HepG2 (cell line): ENCODE measurements around the gene NAV2. TPM values are rescaled to one million over a fixed set of nuclear protein-coding genes. Genes with fewer than 3 reads are reported as not detected.
"Not testable (repeated sequence)": the region's sequence is repeated elsewhere in the genome, so short reads cannot be mapped to it uniquely, and the experiment has no call there.

Source experiments
- ATAC-seq: fragments of 200-7000 bp; cut with Tn5 transposase; 3 replicates; pipeline ENCODE4 v1.9.1; 2020; ENCODE audit warnings: mild to moderate bottlenecking, moderate library complexity
- BruUV-seq: library from RNA; stranded (reverse); fragments of 400-500 nt; replicated peaks from 2 replicates; lab custom pipeline; 2021; lab: Mats Ljungman, UMichigan
- CTCF ChIA-PET: fragments of 300-600 bp; formaldehyde crosslinking; extraction: SDS; loops from one replicate; lab custom pipeline; 2021; ENCODE audit warnings: low total read pairs, inconsistent platforms, low intra/inter-chr PET ratio; lab: Yijun Ruan, JAX
- POLR2A ChIA-PET: fragments of 350-600 bp; sonication (Branson Sonifier 250); formaldehyde crosslinking; loops from one replicate; lab custom pipeline; 2020; ENCODE audit warnings: antibody characterized with exemption, inconsistent platforms; lab: Yijun Ruan, JAX
- DNase-seq: peaks from one replicate; pipeline ENCODE4 v3.0.0-alpha.2; 2015; ENCODE audit warnings: low spot score
- FAIRE-seq: peaks from 3 replicates; lab custom pipeline; 2011; peaks lifted over from hg19 to GRCh38; lab: Jason Lieb, UNC
- H2AFZ ChIP-seq: one replicate; pipeline ENCODE4 v1.6.1; 2011; ENCODE audit warnings: low read length, inconsistent platforms
- H3K27ac ChIP-seq: fragments of 300-600 bp; 3 replicates; pipeline ENCODE4 v1.8.0; 2011; ENCODE audit warnings: mixed run types, mild to moderate bottlenecking, mixed read lengths, low read length, inconsistent platforms; ENCODE audit not compliant: insufficient read depth; ENCODE audit errors: extremely low read length
- H3K27me3 ChIP-seq, 2 experiments: fragments of 200-600 bp in 1 of 2; 2 replicates in 1 of 2; 3 replicates in 1 of 2; pipeline versions ENCODE4 v1.6.0 to v1.8.0; 2011; ENCODE audit warnings: low read length in 2 of 2, mild to moderate bottlenecking in 2 of 2, moderate library complexity in 2 of 2, inconsistent platforms in 1 of 2; ENCODE audit not compliant: insufficient read depth in 2 of 2, control insufficient read depth in 1 of 2
- H3K36me3 ChIP-seq, 2 experiments: fragments of 200-600 bp in 1 of 2; replicated peaks in 1 of 2; 2 replicates in 1 of 2; 3 replicates in 1 of 2; pipeline versions ENCODE4 v1.5.1 to v1.8.0; 2011; ENCODE audit warnings: low read length in 2 of 2, inconsistent platforms in 1 of 2; ENCODE audit not compliant: insufficient read depth in 2 of 2, control insufficient read depth in 1 of 2
- H3K4me1 ChIP-seq: 2 replicates; pipeline ENCODE4 v1.5.1; 2012; ENCODE audit warnings: low read length, inconsistent platforms; ENCODE audit not compliant: insufficient read depth
- H3K4me2 ChIP-seq: 2 replicates; pipeline ENCODE4 v1.6.0; 2011; ENCODE audit warnings: low read depth, low read length, inconsistent platforms
- H3K4me3 ChIP-seq, 3 experiments: fragments of 200-600 bp in 1 of 3; sonication (generic), shearing (Covaris generic) in 1 of 3; replicated peaks in 1 of 3; 2 replicates each; pipeline ENCODE4 v1.5.1; 2011 to 2016; ENCODE audit warnings: low read length in 3 of 3, inconsistent platforms in 2 of 3, low read depth in 2 of 3, mild to moderate bottlenecking in 2 of 3, control low read depth in 1 of 3, mixed read lengths in 1 of 3; ENCODE audit not compliant: insufficient read depth in 1 of 3
- H3K79me2 ChIP-seq: one replicate; pipeline ENCODE4 v1.6.1; 2011; ENCODE audit warnings: low read length, inconsistent platforms; ENCODE audit not compliant: insufficient read depth
- H3K9ac ChIP-seq: 2 replicates; pipeline ENCODE4 v1.6.0; 2011; ENCODE audit warnings: mild to moderate bottlenecking, low read depth, low read length, inconsistent platforms; ENCODE audit not compliant: insufficient read depth
- H3K9me3 ChIP-seq: 2 replicates; pipeline ENCODE4 v1.5.1; 2012; ENCODE audit warnings: mild to moderate bottlenecking, low read length
- H4K20me1 ChIP-seq: 2 replicates; pipeline ENCODE4 v1.6.0; 2011; ENCODE audit warnings: inconsistent platforms, mild to moderate bottlenecking, low read length, moderate library complexity; ENCODE audit not compliant: insufficient read depth
- ATF3 ChIP-seq: sonication (generic); formaldehyde crosslinking; IDR thresholded peaks from 2 replicates; pipeline ENCODE4 v1.4.0; 2020; ENCODE audit warnings: missing genetic modification reagents
- RBM22 ChIP-seq: fragments of 200-400 bp; formaldehyde crosslinking; optimal IDR thresholded peaks from 2 replicates; pipeline ENCODE3; 2017; ENCODE audit warnings: mild to moderate bottlenecking, low read length, moderate library complexity
- TFDP1 ChIP-seq: IDR thresholded peaks from 2 replicates; pipeline ENCODE4 v1.6.1; 2016; ENCODE audit warnings: missing compliant biosample characterization, missing genetic modification reagents, borderline replicate concordance
- ZNF121 ChIP-seq: sonication (generic); formaldehyde crosslinking; IDR thresholded peaks from 2 replicates; pipeline ENCODE4 v1.5.0; 2020; ENCODE audit warnings: mild to moderate bottlenecking, missing genetic modification reagents
- ZNF580 ChIP-seq: IDR thresholded peaks from 2 replicates; pipeline ENCODE4 v1.6.1; 2016; ENCODE audit warnings: low read depth, borderline replicate concordance
- WGBS: methylation state at CpG from one replicate; pipeline ENCODE4 v1.1.6; 2017; ENCODE audit warnings: low lambda C conversion rate; 5-methylcytosine and 5-hydroxymethylcytosine counted together
- in situ Hi-C: cut with HindIII; loops from 2 replicates; pipeline ENCODE4 v1.10.0; 2017; ENCODE audit warnings: low pct_unique_long_range_greater_than_20kb; ENCODE audit not compliant: extremely low pct_ligation_motif_present
- intact Hi-C: fragments of 100-400 bp; cut with micrococcal nuclease; formaldehyde crosslinking; loops from one replicate; pipeline ENCODE4 v1.10.0; 2022; ENCODE audit not compliant: unreplicated experiment
- polyA plus RNA-seq, 8 experiments: library from polyadenylated mRNA; depleted of rRNA in 3 of 8; stranded (reverse) in 7 of 8; unstranded in 1 of 8; fragments of >200 nt; fragmentation: Illumina TruSeq in 4 of 8; extraction: Trizol in 4 of 8; gene quantifications; 2 replicates each; pipeline versions ENCODE4 v1.2.1 to v1.2.3, GENCODE V29; 2011 to 2016; ENCODE audit warnings: low read depth in 4 of 8, missing spikeins in 1 of 8, mixed read lengths in 1 of 8; ENCODE audit not compliant: insufficient read depth in 1 of 8
- total RNA-seq, 5 experiments: library from RNA; depleted of rRNA; stranded (reverse); fragments of >200 nt; fragmentation: Illumina TruSeq; extraction: Trizol; gene quantifications; 2 replicates each; pipeline ENCODE4 v1.2.3, GENCODE V29; 2016; ENCODE audit warnings: low read depth in 1 of 5

The NAV2 gene
- total and polyA plus RNA-seq, 2 of the 13 experiments (the other 11 are each of a cell fraction or from before 2014, with no cell fraction given) = 9.3 to 34.6 TPM

- TF ChIP-seq TFDP1 (CRISPR knock-in tag) = no peak
- TF ChIP-seq ATF3 (CRISPR knock-in tag) = no peak
- no peak for TF ChIP-seq ZNF580 (CRISPR knock-in tag)
- TF ChIP-seq, all 625 proteins: peak for 0
These were observed 368.7 kb downstream of the NAV2 start (continued) for GRCh38 chr11:20081336-20081735.

- TF ChIP-seq ZNF121 (CRISPR knock-in tag) (peak; percentile 71), RBM22 (peak; percentile 50)
- WGBS = 94% methylated on average over 2 of the region's 3 CpGs
These were observed 371.2 kb downstream of the NAV2 start for GRCh38 chr11:20083877-20084276.

More at GRCh38 chr11:20083877-20084276, 371.2 kb downstream of the NAV2 start:
- H3K9ac ChIP-seq, ATAC-seq, intact Hi-C loops, H2AFZ ChIP-seq, FAIRE-seq, BruUV-seq, CTCF ChIA-PET, in situ Hi-C loops, H4K20me1 ChIP-seq, H3K27me3 ChIP-seq, POLR2A ChIA-PET, H3K79me2 ChIP-seq, H3K9me3 ChIP-seq, H3K4me2 ChIP-seq, H3K4me3 ChIP-seq, DNase-seq, H3K27ac ChIP-seq: not testable (repeated sequence)
- Histone ChIP-seq H3K4me1 (peaks cover 44% of the 10 kb centered on the region), H3K36me3 (peaks cover 37 to 77% of the 10 kb centered on the region in 2 experiments)
